ENCODE results near the gene ERFL. TPM values are rescaled to one million over a fixed set of nuclear protein-coding genes. Genes with fewer than 3 reads are reported as not detected.

ERFL gene
- total RNA-seq, 1 donor from 2014 or later = 4.2 TPM

DNA sequence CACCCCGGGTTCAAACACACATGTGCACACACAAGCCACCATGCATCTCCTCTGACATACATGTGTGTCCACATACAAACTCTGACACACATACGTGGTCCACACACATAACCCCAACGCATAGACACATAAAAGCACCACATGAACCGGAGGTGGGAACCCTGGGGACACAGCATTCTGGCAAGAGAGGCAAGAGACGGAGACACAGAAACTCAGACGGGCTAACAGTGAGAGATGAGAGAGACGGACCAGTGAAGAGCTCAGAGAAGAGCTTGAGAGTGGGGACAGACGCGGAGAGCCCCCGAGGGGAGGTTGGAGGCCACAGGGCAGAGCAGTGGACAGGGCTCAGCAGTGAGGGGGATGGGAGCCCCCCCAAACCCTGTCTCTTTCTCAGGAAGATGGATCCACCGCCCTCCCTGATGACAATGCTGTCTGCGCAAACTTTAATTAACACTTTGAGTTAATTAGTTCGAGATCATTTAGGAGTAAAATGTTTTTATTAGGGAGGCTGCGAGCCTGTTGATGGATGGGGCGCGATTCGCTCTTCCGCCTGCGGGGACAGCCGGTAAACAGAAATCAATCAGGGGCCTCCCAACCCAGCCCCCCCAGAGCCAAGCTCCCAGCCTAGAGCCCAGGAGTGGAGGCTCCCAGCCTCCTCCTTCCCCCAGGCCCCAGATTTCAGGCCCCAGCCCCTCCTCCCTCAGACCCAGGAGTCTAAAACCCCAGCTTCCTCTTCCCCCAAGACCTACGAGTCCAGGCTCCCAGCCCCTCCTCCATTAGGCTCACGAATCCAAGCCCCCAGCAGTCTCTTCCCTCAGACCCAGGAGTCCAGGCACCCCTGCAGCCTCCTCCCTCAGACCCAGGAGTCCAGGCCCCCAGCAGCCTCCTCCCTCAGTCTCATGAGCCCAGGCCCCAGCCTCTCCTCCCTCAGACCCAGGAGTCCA is 9.5 kb upstream of the ERFL start:
- Mint-ChIP-seq H3K36me3 (ENCODE audit: low read depth) (no peaks in the 10 kb centered on the region), H3K9me3 (no peaks in the 10 kb centered on the region), H3K4me3 (peak overlapping the region; percentile 13), H3K4me1 (peaks cover 40% of the 10 kb centered on the region), H3K27ac (peak overlapping the region; percentile 22), H3K27me3 (peaks cover 26% of the 10 kb centered on the region)
- intact Hi-C loops (cut with micrococcal nuclease) = no loop called here
- no peak for DNase-seq

DNA sequence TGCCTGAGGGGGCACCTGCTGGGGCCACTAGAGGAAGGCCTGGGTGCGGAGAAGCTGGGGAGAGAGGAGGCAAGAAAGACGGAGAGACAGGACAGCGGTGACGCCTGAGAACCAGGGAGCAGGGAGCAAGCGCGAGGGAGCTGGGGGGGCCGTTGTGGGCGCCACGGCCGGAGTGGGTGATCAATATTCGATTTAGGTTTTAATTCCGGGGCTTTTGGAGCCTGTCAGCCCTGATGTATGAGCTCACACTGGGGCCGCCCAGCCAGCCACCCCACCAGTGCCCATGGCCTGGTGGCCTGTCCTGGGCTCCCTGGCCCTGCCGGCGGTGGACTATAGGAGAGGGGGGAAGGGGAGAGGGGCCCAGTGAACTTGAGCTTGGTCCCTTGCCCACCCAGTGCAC is 8.7 kb upstream of the ERFL start:
- no peak for DNase-seq
- peaks cover 41% of the 10 kb centered on the region for H3K4me1 Mint-ChIP-seq
- intact Hi-C loops (cut with micrococcal nuclease) = no loop called here
- peaks cover 28% of the 10 kb centered on the region for H3K27me3 Mint-ChIP-seq
- peak overlapping the region; percentile 68 for H3K27ac Mint-ChIP-seq
- H3K4me3 Mint-ChIP-seq = peak overlapping the region; percentile 24
- no peaks in the 10 kb centered on the region for H3K36me3 Mint-ChIP-seq (ENCODE audit: low read depth)
- H3K9me3 Mint-ChIP-seq = no peaks in the 10 kb centered on the region

- Mint-ChIP-seq H3K4me1 (peaks cover 37% of the 10 kb centered on the region), H3K4me3 (peak overlapping the region; percentile 24), H3K9me3 (no peaks in the 10 kb centered on the region), H3K27me3 (peaks cover 25% of the 10 kb centered on the region), H3K27ac (peak overlapping the region; percentile 68), H3K36me3 (ENCODE audit: low read depth) (no peaks in the 10 kb centered on the region)
- no peak for DNase-seq
- intact Hi-C loops (cut with micrococcal nuclease) = no loop called here
Measured at GRCh38 chr19:41936416-41936850, 8.2 kb upstream of the ERFL start.

DNA sequence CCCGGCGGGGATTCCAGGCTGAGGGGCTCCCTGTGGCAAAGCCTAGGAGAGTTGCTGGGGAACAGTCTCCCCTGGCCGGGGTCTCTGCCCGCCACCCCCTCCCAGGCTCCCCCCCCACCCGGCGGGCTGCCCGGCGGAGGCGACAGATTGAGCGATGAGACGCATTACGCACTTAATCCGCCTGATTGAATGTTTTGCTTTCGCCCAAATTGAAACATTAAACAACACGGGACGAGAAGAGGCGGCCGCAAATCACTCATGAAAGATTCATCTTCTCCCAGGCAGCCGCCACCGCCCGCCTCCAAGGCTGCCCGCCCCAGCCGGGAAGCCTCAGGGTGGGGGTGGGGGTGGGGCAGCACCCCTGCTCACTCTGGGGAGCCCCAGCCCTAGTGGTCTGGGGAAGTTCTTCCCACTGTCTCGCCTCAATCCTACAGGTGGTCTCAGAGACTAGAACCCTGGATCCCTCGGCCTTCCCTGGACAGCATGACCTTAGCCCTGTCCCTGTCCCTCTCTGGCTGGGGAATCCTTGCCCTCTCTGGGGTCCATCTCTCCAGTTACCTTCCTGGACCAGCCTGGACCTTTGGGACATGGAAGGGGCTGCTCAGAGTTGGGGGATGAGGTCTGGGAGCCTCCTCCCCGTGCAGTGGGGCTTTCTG is 7.6 kb upstream of the ERFL start:
- Mint-ChIP-seq H3K4me3 (peak overlapping the region; percentile 24), H3K27ac (no peak overlapping the region), H3K36me3 (ENCODE audit: low read depth) (no peaks in the 10 kb centered on the region), H3K9me3 (no peaks in the 10 kb centered on the region), H3K27me3 (peaks cover 21% of the 10 kb centered on the region), H3K4me1 (peaks cover 33% of the 10 kb centered on the region)
- intact Hi-C loops (cut with micrococcal nuclease) = loop anchor here (1.0 kb wide), 1 partner anchor 63 kb away; no protein-coding TSS in a partner anchor
- DNase-seq = no peak

DNA sequence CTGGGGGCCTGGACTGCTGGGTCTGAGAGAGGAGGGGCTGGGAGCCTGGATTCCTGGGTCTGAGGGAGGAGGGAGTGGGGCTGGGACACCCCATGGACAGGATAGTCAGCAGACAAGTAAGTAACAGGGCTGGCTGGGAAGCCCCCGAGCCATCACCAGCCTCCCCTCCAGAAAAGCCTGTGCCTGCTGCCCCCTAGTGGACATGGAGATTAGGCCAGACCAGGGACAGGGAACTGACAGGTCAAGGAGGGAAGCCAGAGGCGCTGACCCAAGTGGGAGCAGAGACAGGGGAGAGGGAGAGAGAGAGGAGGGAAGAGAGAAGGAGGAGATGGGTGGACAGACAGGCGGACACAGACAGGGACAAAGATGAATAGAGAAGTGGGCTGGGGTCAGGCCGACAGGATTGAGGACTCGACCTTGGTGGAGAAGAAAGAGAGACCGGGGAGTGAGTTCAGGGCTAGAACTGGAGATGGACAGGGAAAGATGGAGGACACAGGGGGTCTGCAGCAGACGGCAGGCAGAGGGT is 6.7 kb upstream of the ERFL start:
- H3K9me3 Mint-ChIP-seq = no peaks in the 10 kb centered on the region
- peak; percentile 94 for DNase-seq
- intact Hi-C loops (cut with micrococcal nuclease) = loop anchor here (1.0 kb wide), 1 partner anchor 62 kb away; no protein-coding TSS in a partner anchor
- peak overlapping the region; percentile 70 for H3K27ac Mint-ChIP-seq
- H3K27me3 Mint-ChIP-seq = peaks cover 22% of the 10 kb centered on the region
- peak overlapping the region; percentile 12 for H3K4me3 Mint-ChIP-seq
- H3K4me1 Mint-ChIP-seq = peaks cover 40% of the 10 kb centered on the region
- no peaks in the 10 kb centered on the region for H3K36me3 Mint-ChIP-seq (ENCODE audit: low read depth)

DNA sequence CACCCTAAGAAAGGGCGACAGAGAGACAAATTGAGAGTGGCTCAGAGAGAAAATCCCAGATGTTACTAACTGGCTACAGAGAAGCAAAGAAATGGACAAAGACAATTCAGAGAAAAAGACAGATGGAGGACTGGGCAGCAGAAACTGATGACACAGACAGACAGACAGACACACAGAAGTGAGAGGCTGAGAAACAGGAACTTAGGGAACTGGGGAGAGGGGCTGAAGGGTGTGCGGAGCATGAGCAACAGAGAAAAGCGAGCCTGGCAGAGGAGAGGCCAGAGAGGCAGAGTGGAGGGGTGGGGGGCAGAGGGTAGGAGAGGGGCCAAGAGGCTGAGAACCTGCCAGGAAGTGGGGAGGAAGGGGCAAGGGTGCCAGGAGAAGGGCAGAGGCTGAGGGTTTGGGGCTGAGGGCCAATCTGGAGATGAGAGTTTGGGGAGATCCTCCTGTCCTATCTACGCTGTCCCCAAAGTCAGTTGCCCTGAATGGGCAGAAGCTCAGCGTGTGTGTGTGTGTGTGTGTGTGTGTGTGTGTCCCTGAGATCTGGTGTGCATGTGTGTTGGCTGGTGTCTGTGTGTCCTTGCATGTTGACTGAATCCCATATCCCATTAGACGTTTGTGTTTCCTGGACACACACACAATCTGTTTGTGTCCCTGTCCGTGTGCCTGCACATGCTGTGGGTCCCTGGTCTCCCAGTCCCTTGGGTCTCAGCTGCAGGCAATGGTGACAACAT is 5.6 kb upstream of the ERFL start:
- peak overlapping the region; percentile 52 for H3K27ac Mint-ChIP-seq
- H3K9me3 Mint-ChIP-seq = no peaks in the 10 kb centered on the region
- H3K4me1 Mint-ChIP-seq = peaks cover 47% of the 10 kb centered on the region
- intact Hi-C loops (cut with micrococcal nuclease) = no loop called here
- DNase-seq = no peak
- H3K4me3 Mint-ChIP-seq = no peak overlapping the region
- H3K27me3 Mint-ChIP-seq = peaks cover 22% of the 10 kb centered on the region
- no peaks in the 10 kb centered on the region for H3K36me3 Mint-ChIP-seq (ENCODE audit: low read depth)

GRCh38 chr19:41932720-41933332 is 4.6 kb upstream of the ERFL start:
- peaks cover 48% of the 10 kb centered on the region for H3K4me1 Mint-ChIP-seq

DNA sequence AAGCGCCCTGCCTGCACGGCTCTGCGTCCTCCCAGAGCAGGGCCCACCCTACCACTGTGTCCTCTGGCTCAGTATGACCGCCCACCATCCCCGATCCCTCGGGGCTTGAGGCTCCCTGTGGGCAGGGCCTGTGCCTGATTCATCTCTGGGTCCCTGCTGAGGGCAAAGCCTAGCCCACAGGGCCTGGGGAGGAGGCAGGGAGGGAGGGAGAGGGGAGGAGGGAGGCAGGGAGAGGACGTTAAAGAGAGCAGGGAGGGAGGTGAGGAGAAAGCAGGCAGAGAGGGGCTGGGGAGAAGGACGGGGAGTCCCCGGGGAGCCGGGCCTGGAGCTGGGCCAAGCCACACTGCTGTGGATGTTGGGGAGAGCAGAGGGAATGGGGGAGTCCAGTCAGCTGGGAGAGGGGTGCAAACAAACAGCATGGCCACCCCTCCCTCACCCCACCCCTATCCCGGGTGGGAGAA is 4.0 kb upstream of the ERFL start:
- intact Hi-C loops (cut with micrococcal nuclease) = no loop called here
- no peaks in the 10 kb centered on the region for H3K36me3 Mint-ChIP-seq (ENCODE audit: low read depth)
- peaks cover 22% of the 10 kb centered on the region for H3K27me3 Mint-ChIP-seq
- no peaks in the 10 kb centered on the region for H3K9me3 Mint-ChIP-seq
- H3K27ac Mint-ChIP-seq = no peak overlapping the region
- H3K4me3 Mint-ChIP-seq = no peak overlapping the region
- H3K4me1 Mint-ChIP-seq = peaks cover 46% of the 10 kb centered on the region
- DNase-seq = no peak

More at GRCh38 chr19:41932720-41933332, 4.6 kb upstream of the ERFL start:
- intact Hi-C loops (cut with micrococcal nuclease) = no loop called here
- Mint-ChIP-seq H3K27ac (no peak overlapping the region), H3K9me3 (no peaks in the 10 kb centered on the region), H3K36me3 (ENCODE audit: low read depth) (no peaks in the 10 kb centered on the region), H3K4me3 (no peak overlapping the region), H3K27me3 (peaks cover 22% of the 10 kb centered on the region)
- DNase-seq = no peak

GRCh38 chr19:41930926-41931592 is 2.8 kb upstream of the ERFL start:
- H3K27ac Mint-ChIP-seq = no peak overlapping the region
- H3K36me3 Mint-ChIP-seq (ENCODE audit: low read depth) = no peaks in the 10 kb centered on the region
- intact Hi-C loops (cut with micrococcal nuclease) = no loop called here
- no peak for DNase-seq
- peaks cover 38% of the 10 kb centered on the region for H3K4me1 Mint-ChIP-seq
- no peaks in the 10 kb centered on the region for H3K9me3 Mint-ChIP-seq
- H3K4me3 Mint-ChIP-seq = no peak overlapping the region
- H3K27me3 Mint-ChIP-seq = peaks cover 16% of the 10 kb centered on the region

GRCh38 chr19:41930322-41930722 is 2.1 kb upstream of the ERFL start:
- peaks cover 14% of the 10 kb centered on the region for H3K27me3 Mint-ChIP-seq
- no peaks in the 10 kb centered on the region for H3K9me3 Mint-ChIP-seq
- H3K4me1 Mint-ChIP-seq = peaks cover 36% of the 10 kb centered on the region
- intact Hi-C loops (cut with micrococcal nuclease) = no loop called here
- no peak for DNase-seq
- no peak overlapping the region for H3K27ac Mint-ChIP-seq
- no peaks in the 10 kb centered on the region for H3K36me3 Mint-ChIP-seq (ENCODE audit: low read depth)
- peak overlapping the region; percentile 80 for H3K4me3 Mint-ChIP-seq

GRCh38 chr19:41929536-41930071 is 1.4 kb upstream of the ERFL start:
- intact Hi-C loops (cut with micrococcal nuclease) = loop anchor here (2.0 kb wide), 2 partner anchors 15 to 43 kb away; no protein-coding TSS in a partner anchor
- DNase-seq = no peak
- no peaks in the 10 kb centered on the region for H3K9me3 Mint-ChIP-seq

GRCh38 chr19:41928754-41929535 is 696 bp upstream of the ERFL start:
- H3K27me3 Mint-ChIP-seq = peaks cover 9% of the 10 kb centered on the region
- peak overlapping the region; percentile 80 for H3K4me3 Mint-ChIP-seq
- peaks cover 29% of the 10 kb centered on the region for H3K4me1 Mint-ChIP-seq
- H3K27ac Mint-ChIP-seq = peak overlapping the region; percentile 84
- DNase-seq = peak; percentile 80
- no peaks in the 10 kb centered on the region for H3K9me3 Mint-ChIP-seq
- H3K36me3 Mint-ChIP-seq (ENCODE audit: low read depth) = no peaks in the 10 kb centered on the region
- intact Hi-C loops (cut with micrococcal nuclease) = loop anchor here (2.0 kb wide), 2 partner anchors 16 to 42 kb away; no protein-coding TSS in a partner anchor

More at GRCh38 chr19:41929536-41930071, 1.4 kb upstream of the ERFL start:
- Mint-ChIP-seq H3K4me3 (peak overlapping the region; percentile 80), H3K36me3 (ENCODE audit: low read depth) (no peaks in the 10 kb centered on the region), H3K27me3 (peaks cover 9% of the 10 kb centered on the region), H3K4me1 (peaks cover 29% of the 10 kb centered on the region), H3K27ac (peak overlapping the region; percentile 84)

Data from activated CD4-positive, alpha-beta T cell treated with anti-CD3 and anti-CD28 coated beads, Interleukin-2, amount 10 ng/mL, durations not matched to agents 24 days and 14 days (primary cell).